22Rv1 (cell line): Measurements from ENCODE around the gene TXN.

Source experiments
- ZFX ChIP-seq: fragments of 450-650 bp; IDR thresholded peaks from 2 replicates; pipeline ENCODE4 v1.6.1; 2017; ENCODE audit warnings: antibody characterized with exemption, borderline replicate concordance
- TF ChIP-seq, protein P1 (sequence below): fragments of 450-650 bp; IDR thresholded peaks from 2 replicates; pipeline ENCODE4 v1.5.1; 2017; ENCODE audit warnings: mild to moderate bottlenecking

DNA sequence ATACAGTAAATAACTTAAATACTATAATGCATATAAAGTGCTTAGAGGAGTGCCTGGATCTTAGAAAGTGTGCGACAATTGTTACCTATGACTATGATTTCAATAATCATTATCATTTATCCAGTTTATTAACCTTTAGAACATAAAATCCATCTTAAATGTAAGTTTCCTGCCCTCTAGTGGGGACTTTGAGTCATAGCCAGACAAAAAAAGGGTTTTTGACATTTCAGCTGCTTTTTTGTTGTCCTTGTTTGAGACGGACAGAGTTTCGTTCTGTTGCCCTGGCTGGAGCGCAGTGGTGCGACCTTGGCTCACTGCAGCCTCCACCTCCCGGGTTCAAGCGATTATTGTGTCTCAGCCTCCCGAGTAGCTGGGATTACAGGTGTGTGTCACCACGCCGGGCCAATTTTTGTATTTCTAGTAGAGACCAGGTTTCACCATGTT lies 38.6 kb downstream of the TXN start:
- TF ChIP-seq, protein P1, sequence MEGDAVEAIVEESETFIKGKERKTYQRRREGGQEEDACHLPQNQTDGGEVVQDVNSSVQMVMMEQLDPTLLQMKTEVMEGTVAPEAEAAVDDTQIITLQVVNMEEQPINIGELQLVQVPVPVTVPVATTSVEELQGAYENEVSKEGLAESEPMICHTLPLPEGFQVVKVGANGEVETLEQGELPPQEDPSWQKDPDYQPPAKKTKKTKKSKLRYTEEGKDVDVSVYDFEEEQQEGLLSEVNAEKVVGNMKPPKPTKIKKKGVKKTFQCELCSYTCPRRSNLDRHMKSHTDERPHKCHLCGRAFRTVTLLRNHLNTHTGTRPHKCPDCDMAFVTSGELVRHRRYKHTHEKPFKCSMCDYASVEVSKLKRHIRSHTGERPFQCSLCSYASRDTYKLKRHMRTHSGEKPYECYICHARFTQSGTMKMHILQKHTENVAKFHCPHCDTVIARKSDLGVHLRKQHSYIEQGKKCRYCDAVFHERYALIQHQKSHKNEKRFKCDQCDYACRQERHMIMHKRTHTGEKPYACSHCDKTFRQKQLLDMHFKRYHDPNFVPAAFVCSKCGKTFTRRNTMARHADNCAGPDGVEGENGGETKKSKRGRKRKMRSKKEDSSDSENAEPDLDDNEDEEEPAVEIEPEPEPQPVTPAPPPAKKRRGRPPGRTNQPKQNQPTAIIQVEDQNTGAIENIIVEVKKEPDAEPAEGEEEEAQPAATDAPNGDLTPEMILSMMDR: peak; percentile 76
- TF ChIP-seq ZFX: no peak
